Memory B cell (primary cell): ENCODE results near the gene AURKB.

Experiments
- ATAC-seq: fragments of 150-1000 bp; cut with Tn5 transposase; 2 replicates; pipeline ENCODE4 v1.10.0; 2021; ENCODE audit warnings: low read depth, mild to moderate bottlenecking, moderate library complexity
- DNase-seq, 2 donors: peaks; one replicate each; pipeline ENCODE4 v3.0.0; 2022; ENCODE audit warnings: low spot score in 2 of 2
- H3K27ac Mint-ChIP-seq: one replicate; pipeline ENCODE4 v1.8.0; 2022; ENCODE audit warnings: mild to moderate bottlenecking, moderate library complexity, mixed read lengths
- H3K27me3 Mint-ChIP-seq: one replicate; pipeline ENCODE4 v1.8.0; 2022; ENCODE audit warnings: mixed read lengths
- H3K36me3 Mint-ChIP-seq: one replicate; pipeline ENCODE4 v1.8.0; 2022; ENCODE audit warnings: mild to moderate bottlenecking, mixed read lengths
- H3K4me1 Mint-ChIP-seq: one replicate; pipeline ENCODE4 v1.8.0; 2022; ENCODE audit warnings: mixed read lengths
- H3K4me3 Mint-ChIP-seq: one replicate; pipeline ENCODE4 v1.8.0; 2022; ENCODE audit warnings: mild to moderate bottlenecking, moderate library complexity, mixed read lengths
- H3K9me3 Mint-ChIP-seq: one replicate; pipeline ENCODE4 v1.8.0; 2022; ENCODE audit warnings: mixed read lengths

Gene AURKB

DNA sequence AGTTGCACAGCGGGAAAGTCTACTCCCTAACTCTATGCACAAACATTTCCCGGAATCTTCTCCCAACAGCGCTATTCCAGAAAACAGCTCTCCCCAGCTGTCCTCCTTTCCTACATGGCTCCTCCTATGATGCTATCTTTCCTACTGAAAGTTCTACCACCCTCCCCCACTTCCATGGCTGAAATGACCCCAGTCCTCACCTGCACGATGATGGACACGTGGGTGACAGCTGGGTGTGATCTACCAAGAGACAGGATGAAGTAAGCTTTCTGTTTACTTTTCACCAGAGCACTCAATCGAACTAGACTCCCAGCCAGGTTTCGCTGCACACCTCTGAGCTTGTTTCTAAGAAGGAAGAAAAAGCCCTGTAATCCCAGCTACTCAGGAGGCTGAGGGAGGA lies 26.8 kb upstream of the AURKB start:
- no peak overlapping the region for H3K4me3 Mint-ChIP-seq

DNA sequence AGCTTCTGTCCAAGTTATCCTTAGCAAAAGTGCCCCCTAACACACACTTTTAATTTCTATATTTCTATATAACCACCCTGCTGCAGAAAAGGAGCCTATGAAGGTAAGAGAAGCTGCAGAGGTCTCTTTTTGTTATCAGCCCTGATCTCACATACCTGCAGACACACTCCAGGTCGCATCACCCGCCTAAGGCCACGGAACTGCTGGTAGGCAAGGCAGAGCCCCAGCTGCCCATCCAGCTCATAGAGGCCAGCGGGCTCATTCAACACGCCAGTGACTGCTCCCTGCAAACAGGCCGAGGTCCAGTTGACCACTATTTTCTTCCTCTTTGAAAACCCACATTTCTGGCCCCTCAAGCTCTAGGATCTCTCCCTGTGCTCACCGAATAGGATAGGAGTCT lies 25.3 kb upstream of the AURKB start:
- Mint-ChIP-seq H3K4me1 (peaks cover 19% of the 10 kb centered on the region), H3K27me3 (no peaks in the 10 kb centered on the region), H3K4me3 (no peak overlapping the region)

More for the DNA sequence above, 26.8 kb upstream of the AURKB start:
- H3K4me1 Mint-ChIP-seq, result peaks cover 19% of the 10 kb centered on the region
- ATAC-seq, result no peak
- DNase-seq, result no peak
- H3K36me3 Mint-ChIP-seq, result peaks cover 46% of the 10 kb centered on the region
- no peak overlapping the region for H3K27ac Mint-ChIP-seq
- no peaks in the 10 kb centered on the region for H3K27me3 Mint-ChIP-seq
- H3K9me3 Mint-ChIP-seq, result no peaks in the 10 kb centered on the region

DNA sequence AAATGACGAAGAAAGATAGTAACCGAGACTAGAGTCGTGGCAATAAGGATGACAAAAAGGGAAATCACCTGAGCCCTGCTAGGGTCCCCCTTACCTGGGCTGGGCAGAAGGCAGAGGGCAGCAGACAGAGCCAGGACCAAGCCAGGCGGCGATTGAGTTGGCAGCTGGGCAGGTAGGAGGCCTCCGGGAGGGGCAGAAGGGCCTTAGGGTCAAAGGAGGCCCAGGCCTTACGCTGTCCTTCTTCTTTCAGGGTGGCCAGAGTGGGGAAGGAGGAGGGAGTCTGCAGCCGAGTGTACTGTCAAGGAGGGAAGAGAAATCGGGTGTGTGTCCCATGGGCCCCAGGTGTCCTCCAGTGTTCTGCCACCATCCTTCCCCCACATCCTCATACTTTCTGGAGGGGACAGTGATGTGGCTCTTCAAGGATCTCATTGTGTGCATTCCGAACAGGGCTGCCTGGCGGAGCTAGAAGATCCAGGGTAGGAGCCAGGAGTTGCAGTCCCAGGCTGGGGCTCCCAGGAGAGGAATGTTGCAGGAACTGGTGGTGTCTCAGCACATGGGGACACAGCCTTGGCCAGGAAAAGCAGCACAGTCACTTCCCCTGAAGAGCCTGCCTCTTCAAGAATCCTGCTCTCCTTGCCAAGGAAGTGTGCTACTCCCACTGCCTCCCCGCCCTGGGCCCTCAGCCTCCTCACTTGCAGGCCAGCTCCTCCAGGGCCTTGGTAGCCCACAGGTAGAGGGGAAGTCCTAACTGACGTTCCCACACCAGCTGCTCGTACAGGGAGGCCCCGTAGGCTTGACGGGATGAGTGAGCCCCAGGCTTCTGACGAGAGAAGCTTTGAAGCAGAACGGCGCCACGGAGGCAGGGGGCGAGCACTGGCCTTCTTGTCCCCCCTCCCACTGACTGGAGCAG lies 24.2 kb upstream of the AURKB start:
- peaks cover 58% of the 10 kb centered on the region for H3K36me3 Mint-ChIP-seq
- no peaks in the 10 kb centered on the region for H3K9me3 Mint-ChIP-seq
- no peak overlapping the region for H3K27ac Mint-ChIP-seq
- no peak overlapping the region for H3K4me3 Mint-ChIP-seq
- peaks cover 19% of the 10 kb centered on the region for H3K4me1 Mint-ChIP-seq
- no peaks in the 10 kb centered on the region for H3K27me3 Mint-ChIP-seq
- ATAC-seq (no peak), DNase-seq (no peak)

More for the DNA sequence above, 25.3 kb upstream of the AURKB start:
- H3K9me3 Mint-ChIP-seq, result no peaks in the 10 kb centered on the region
- no peak overlapping the region for H3K27ac Mint-ChIP-seq
- ATAC-seq (no peak), DNase-seq (no peak)
- H3K36me3 Mint-ChIP-seq, result peaks cover 55% of the 10 kb centered on the region

DNA sequence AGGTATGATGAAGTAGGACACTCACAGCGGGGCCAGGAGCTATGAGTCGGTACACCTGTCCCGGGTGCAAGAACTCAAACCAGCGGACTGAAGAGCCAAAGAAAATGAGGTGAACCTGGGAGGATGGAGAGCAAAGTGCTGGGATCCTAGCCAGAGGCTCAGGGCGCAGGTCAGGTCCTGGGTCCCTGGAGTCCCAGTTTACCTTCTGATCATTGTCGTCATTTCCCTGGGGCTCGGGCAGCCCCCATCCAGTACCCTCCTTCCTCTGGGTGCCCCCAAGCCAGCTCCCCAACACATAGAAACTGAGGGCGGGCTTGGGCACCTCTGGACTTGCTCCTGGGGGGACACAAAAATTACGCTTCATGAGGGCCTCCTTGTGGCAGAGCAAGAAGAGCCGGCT lies 21.3 kb upstream of the AURKB start:
- H3K27ac Mint-ChIP-seq, result no peak overlapping the region
- H3K36me3 Mint-ChIP-seq, result peaks cover 63% of the 10 kb centered on the region
- ATAC-seq (no peak), DNase-seq (no peak)
- no peaks in the 10 kb centered on the region for H3K9me3 Mint-ChIP-seq
- no peak overlapping the region for H3K4me3 Mint-ChIP-seq
- peaks cover 16% of the 10 kb centered on the region for H3K4me1 Mint-ChIP-seq
- H3K27me3 Mint-ChIP-seq, result no peaks in the 10 kb centered on the region

DNA sequence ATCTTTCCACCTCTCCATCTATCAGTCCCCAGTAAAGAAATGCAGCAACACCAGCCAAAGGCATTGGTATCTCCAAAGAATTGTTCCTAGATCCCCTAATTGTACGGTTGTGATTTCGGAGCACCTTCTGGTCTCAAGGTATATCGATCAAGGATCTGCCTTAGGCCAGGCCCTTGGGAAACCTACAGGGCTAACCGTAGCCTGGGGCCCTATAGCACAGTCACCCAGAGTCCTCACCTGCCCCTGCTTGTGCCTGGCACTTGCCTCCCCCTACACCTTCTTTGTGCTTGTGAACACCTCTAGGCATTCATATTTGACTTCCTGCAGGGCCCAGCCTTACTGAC lies 16.8 kb upstream of the AURKB start:
- peak overlapping the region; percentile 15 for H3K4me3 Mint-ChIP-seq
- no peaks in the 10 kb centered on the region for H3K27me3 Mint-ChIP-seq
- H3K36me3 Mint-ChIP-seq, result peaks cover 39% of the 10 kb centered on the region
- DNase-seq, result no peak
- ATAC-seq, result no peak
- peaks cover 37% of the 10 kb centered on the region for H3K4me1 Mint-ChIP-seq
- H3K9me3 Mint-ChIP-seq, result no peaks in the 10 kb centered on the region
- H3K27ac Mint-ChIP-seq, result peak overlapping the region; percentile 87

DNA sequence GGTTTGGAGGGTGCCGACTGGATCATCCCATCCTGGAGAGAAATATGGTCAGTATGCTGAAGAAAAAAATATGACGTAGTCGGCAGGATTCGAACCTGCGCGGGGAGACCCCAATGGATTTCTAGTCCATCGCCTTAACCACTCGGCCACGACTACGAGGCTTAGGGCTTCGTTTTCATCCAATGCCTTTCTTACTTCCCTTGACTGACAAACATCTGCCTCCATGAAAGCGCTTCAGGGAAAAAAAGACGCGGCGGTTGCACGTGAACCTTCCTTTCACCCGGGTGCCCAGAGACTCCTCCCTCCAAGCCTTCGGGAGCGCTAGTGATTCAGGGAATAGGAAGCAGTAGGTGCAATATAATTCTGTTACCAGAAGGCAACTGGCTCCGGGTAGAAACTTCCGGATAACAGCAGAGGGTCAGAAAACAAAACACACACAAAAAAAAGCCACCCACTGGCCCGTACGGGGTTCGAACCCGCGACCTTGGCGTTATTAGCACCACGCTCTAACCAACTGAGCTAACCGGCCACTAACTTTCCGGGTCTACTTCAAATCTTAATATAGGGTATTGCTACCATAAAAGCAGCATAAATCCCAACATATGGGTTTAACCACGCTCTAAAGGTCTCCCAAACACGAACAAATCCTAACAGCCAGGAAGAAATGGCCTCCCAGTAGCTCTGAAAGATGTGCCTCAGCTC lies 16.3 kb upstream of the AURKB start:
- Mint-ChIP-seq H3K9me3 (no peaks in the 10 kb centered on the region), H3K27me3 (no peaks in the 10 kb centered on the region), H3K27ac (peak overlapping the region; percentile 87), H3K4me1 (peaks cover 40% of the 10 kb centered on the region), H3K36me3 (peaks cover 37% of the 10 kb centered on the region), H3K4me3 (peak overlapping the region; percentile 56)
- DNase-seq (peak in 1 of 2 donors; percentile 30), ATAC-seq (no peak)

DNA sequence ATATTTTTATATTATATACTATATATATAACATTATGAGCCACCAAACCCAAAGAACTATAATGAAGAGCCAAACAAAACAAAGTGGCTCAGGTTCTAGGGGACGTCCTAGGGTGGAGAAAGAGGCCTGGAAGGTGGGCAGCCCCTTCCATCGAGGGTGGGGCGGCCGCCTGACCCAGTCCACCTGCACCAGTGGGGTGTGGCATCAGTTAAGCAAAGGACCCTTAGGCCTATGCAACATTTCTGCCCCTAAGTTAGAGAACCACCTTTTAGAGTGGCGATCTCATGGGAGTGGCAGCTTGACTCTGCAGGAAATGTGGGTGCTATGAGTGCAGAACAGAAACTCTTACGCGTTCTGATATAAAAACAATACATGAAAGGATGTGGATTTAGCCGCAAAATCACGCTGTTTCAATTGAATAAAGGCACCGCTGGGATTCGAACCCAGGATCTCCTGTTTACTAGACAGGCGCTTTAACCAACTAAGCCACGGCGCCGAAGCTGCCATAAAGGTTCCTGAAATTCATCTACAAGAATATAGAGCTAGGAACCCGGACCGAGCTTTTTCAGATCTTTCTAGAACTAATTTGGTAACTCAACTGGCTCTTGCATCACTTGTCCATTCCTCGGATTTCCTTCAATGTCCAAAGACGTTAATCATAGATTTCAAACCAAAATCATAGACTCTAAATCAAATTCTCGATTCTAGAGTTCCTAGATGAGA lies 15.6 kb upstream of the AURKB start:
- H3K4me1 Mint-ChIP-seq, result peaks cover 43% of the 10 kb centered on the region
- peak overlapping the region; percentile 100 for H3K27ac Mint-ChIP-seq
- ATAC-seq, result no peak
- H3K36me3 Mint-ChIP-seq, result peaks cover 31% of the 10 kb centered on the region
- no peaks in the 10 kb centered on the region for H3K9me3 Mint-ChIP-seq
- H3K27me3 Mint-ChIP-seq, result no peaks in the 10 kb centered on the region
- H3K4me3 Mint-ChIP-seq, result peak overlapping the region; percentile 56
- DNase-seq, result peak in 1 of 2 donors; percentile 49

DNA sequence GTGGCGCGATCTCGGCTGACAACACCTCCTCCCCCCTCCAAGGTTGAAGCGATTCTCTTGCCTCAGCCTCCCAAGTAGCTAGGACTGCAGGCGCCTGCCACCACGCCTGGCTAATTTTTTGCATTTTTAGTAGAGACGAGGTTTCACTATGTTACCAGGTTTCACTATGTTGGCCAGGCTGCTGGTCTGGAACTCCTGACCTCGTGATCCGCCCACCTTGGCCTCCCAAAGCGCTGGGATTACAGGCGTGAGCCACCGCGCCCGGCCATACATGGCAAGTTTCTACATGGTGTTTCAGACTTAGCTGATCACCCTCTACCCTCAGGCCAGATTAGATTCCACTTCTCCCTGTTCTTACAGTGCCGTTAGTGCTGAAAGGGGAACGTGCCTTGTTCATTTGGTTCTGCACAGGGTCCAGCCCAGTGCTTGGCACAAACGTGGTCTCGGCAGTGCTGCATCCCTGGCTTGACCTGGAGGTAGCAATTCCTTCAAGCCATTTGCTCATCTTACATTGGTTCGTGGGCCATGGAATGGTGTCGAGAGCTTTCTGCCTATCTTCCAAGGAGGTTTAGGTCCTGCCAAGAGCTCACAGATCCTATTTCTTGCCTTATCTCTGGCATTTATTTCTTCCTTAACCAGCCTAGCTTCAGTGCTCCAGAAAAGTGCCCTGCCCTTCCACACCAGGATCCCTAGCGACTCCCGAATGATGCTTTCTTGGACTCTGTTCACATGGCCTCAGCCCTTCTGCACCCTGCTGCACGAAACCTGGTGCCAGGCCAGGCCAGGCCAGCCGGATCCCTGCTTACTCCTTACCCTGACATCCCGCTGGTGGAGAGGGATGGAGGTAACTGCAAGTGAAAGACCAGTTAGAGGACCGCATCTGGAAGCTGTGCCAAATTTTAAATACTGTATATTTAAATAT lies 14.8 kb upstream of the AURKB start:
- Mint-ChIP-seq H3K4me3 (peak overlapping the region; percentile 39), H3K27me3 (no peaks in the 10 kb centered on the region), H3K27ac (peak overlapping the region; percentile 100), H3K4me1 (peaks cover 46% of the 10 kb centered on the region), H3K9me3 (no peaks in the 10 kb centered on the region), H3K36me3 (peaks cover 27% of the 10 kb centered on the region)
- no peak for DNase-seq
- no peak for ATAC-seq

DNA sequence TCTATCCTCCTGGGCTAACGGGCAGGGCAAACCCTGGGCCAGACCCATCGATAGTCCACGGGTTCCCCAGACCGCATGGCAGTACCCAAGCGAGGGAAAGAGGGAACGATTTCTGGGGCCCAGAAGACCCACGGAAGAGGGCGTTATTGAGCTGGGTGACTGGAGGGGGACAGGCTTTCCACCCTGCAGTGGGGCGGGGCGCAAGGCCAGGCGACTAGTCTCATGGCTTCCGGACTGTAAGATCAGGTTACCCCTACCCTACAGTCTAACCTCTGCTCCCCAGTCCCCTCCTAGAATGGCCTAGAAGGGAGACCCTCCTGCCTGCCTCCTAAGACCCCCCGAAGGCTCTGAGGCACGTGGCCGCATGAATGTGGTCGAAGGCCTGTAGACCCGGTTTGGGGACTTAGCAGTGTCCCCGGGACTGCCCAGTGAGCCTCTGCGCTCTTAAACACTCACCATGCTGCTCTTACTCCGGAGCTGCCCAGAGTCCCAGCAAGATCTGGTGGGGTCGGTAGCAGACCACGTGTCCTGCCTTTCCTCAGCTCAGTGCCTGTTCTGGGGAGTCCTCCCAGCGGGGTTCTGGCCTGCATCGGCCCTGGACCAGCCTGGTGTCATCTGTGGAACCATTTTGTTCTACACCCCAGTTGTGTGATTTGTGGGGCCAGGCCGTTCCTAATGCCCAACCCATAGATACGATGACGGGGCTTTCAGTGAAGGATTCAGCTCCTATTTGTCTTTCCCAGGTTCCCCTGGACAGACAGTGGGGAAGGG lies 13.2 kb upstream of the AURKB start:
- H3K36me3 Mint-ChIP-seq, result peaks cover 17% of the 10 kb centered on the region
- no peak for DNase-seq
- ATAC-seq, result peak; percentile 3

DNA sequence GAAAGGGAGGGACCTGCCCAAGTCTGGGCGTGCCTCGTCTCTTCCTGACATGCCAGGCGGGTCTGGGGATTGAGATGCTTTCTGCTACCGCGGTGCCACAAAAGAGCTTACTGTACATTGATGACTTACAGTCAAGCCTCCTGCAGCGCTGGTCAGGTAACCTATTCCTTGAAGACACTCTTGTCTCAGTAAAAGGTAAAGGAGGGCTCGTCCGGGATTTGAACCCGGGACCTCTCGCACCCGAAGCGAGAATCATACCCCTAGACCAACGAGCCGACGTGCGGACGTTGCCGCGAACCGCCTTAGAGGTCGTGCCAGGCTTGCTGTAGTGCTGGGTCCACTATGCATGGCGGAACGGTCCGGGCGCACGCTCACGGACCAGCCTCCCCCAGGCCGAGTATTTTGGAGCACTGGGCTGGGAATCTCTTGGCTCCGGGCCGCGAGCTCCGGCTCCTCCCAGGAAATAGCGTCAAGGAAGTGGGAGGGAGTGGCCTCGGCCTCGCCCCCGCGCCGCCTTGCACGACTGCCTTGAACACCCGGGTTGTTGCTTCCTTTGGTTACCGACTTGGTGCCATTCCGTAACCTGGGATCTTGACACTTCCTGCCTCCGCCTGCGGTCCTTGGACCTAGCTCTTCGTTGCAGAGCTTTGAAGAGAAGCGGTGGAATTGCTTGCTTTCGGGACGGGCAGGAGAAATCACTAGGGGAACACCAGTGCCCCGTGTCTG lies 12.4 kb upstream of the AURKB start:
- H3K27ac Mint-ChIP-seq, result peak overlapping the region; percentile 100
- ATAC-seq (peak; percentile 47), DNase-seq (peak; percentile 86 to 94)
- peaks cover 52% of the 10 kb centered on the region for H3K4me1 Mint-ChIP-seq
- H3K36me3 Mint-ChIP-seq, result peaks cover 16% of the 10 kb centered on the region
- H3K9me3 Mint-ChIP-seq, result no peaks in the 10 kb centered on the region
- peak overlapping the region; percentile 94 for H3K4me3 Mint-ChIP-seq
- H3K27me3 Mint-ChIP-seq, result no peaks in the 10 kb centered on the region

More for the DNA sequence above, 13.2 kb upstream of the AURKB start:
- H3K9me3 Mint-ChIP-seq, result no peaks in the 10 kb centered on the region
- H3K4me1 Mint-ChIP-seq, result peaks cover 49% of the 10 kb centered on the region
- peak overlapping the region; percentile 100 for H3K27ac Mint-ChIP-seq
- no peaks in the 10 kb centered on the region for H3K27me3 Mint-ChIP-seq
- peak overlapping the region; percentile 94 for H3K4me3 Mint-ChIP-seq

DNA sequence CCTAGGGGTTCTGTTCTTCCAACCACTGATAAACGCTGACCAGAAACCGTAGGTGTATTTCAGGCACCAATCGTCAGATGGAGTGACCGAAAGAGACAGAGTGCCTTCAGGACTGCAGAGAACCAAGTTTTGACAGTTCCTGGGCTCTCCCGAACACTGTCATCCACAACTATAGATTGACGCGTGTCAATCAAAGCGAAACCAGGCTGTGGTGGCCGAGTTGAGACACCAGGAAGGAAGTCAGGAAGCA lies 11.9 kb upstream of the AURKB start:
- H3K4me3 Mint-ChIP-seq, result peak overlapping the region; percentile 94
- no peaks in the 10 kb centered on the region for H3K9me3 Mint-ChIP-seq
- DNase-seq (no peak), ATAC-seq (peak; percentile 46)
- peak overlapping the region; percentile 100 for H3K27ac Mint-ChIP-seq
- no peaks in the 10 kb centered on the region for H3K27me3 Mint-ChIP-seq
- H3K36me3 Mint-ChIP-seq, result peaks cover 11% of the 10 kb centered on the region
- H3K4me1 Mint-ChIP-seq, result peaks cover 49% of the 10 kb centered on the region

DNA sequence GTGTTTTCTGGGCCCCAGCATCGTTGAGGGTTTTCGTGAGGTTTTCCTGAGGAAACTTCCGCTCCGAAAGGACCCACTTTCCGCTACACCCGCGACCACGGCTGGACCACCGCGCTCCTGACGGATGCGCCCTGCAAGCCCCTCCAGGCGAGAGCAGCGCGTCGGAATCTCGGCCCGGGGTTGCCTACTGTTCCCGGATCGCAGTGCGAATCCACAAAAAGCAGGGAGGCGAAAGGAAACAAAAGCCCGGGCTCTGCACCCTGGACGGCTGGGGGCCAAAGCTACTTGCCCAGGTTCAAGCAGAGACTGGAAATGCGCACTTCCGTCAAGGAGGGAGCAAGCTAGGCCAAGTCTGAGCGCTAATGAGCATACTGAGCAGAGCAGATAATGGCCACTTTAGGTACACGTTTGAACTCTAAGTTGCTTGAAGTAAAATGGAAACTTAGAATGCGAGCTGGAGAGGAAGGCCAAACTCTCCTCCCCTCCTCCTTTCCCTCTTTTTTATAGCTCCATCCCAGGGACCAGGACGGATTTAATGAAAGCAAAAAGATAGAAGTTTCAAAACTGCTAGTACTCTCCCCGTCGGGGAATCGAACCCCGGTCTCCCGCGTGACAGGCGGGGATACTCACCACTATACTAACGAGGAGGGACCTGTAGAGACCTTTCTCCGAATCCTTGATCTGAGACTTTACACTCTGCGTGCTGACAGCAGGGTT lies 11.4 kb upstream of the AURKB start:
- H3K9me3 Mint-ChIP-seq, result no peaks in the 10 kb centered on the region
- H3K27ac Mint-ChIP-seq, result peak overlapping the region; percentile 100
- H3K4me3 Mint-ChIP-seq, result peak overlapping the region; percentile 94
- peaks cover 7% of the 10 kb centered on the region for H3K36me3 Mint-ChIP-seq
- peak; percentile 95 for DNase-seq
- ATAC-seq, result peak; percentile 61
- H3K4me1 Mint-ChIP-seq, result peaks cover 45% of the 10 kb centered on the region
- H3K27me3 Mint-ChIP-seq, result no peaks in the 10 kb centered on the region
